Muscle layer of colon (tissue), 2 donors: ENCODE data around the gene LHCGR.
"Not testable (repeated sequence)": the region's sequence is repeated elsewhere in the genome, so short reads cannot be mapped to it uniquely, and the experiment has no call there.

Source experiments
- H3K27ac ChIP-seq: one replicate; pipeline ENCODE4 v1.7.0; 2013; ENCODE audit warnings: low read depth, mild to moderate bottlenecking, low read length, moderate library complexity
- H3K27me3 ChIP-seq, 2 donors: one replicate each; pipeline ENCODE4 v1.7.0; 2013; ENCODE audit warnings: low read length in 2 of 2, mild to moderate bottlenecking in 2 of 2; ENCODE audit not compliant: insufficient read depth in 2 of 2, control insufficient read depth in 1 of 2
- H3K36me3 ChIP-seq: one replicate; pipeline ENCODE4 v1.7.0; 2013; ENCODE audit warnings: mild to moderate bottlenecking, low read length; ENCODE audit not compliant: insufficient read depth
- H3K4me1 ChIP-seq: one replicate; pipeline ENCODE4 v1.7.0; 2013; ENCODE audit warnings: mild to moderate bottlenecking, low read length; ENCODE audit not compliant: insufficient read depth
- H3K4me3 ChIP-seq, 2 donors: one replicate each; pipeline ENCODE4 v1.7.0; 2013; ENCODE audit warnings: low read length in 2 of 2, low read depth in 1 of 2, mild to moderate bottlenecking in 1 of 2, moderate library complexity in 1 of 2
- H3K9ac ChIP-seq: one replicate; pipeline ENCODE4 v1.7.0; 2013; ENCODE audit warnings: low read length
- H3K9me3 ChIP-seq: one replicate; pipeline ENCODE4 v1.7.0; 2013; ENCODE audit warnings: mild to moderate bottlenecking, low read length
- donor health status: abdominal sarcoma.
- donor health status: Adenocarcinoma of cecum.

The LHCGR gene

DNA sequence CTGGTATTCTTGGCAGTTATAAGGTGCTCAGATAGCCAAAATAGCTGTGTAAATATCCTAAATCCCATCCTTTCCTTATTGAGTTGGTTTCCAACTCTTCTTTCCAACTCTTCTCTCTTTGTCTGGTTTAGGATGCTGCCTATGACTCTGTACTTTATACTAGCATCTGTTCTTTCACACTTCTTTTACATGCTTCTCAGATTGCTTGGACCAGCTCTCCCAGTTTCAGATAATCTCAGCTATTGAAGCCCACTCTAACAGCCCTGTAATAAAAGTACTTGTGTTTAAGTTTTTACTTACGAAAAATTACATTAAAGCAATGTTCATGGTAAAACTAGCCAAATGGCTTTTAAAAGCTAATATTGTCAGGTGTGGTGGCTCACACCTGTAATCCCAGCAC is 14.7 kb upstream of the LHCGR start:
- no peak overlapping the region for H3K4me3 ChIP-seq
- no peaks in the 10 kb centered on the region for H3K36me3 ChIP-seq
- no peaks in the 10 kb centered on the region for H3K4me1 ChIP-seq
- H3K9ac ChIP-seq, result no peak overlapping the region
- no peaks in the 10 kb centered on the region for H3K27me3 ChIP-seq
- no peaks in the 10 kb centered on the region for H3K9me3 ChIP-seq
- no peak overlapping the region for H3K27ac ChIP-seq

DNA sequence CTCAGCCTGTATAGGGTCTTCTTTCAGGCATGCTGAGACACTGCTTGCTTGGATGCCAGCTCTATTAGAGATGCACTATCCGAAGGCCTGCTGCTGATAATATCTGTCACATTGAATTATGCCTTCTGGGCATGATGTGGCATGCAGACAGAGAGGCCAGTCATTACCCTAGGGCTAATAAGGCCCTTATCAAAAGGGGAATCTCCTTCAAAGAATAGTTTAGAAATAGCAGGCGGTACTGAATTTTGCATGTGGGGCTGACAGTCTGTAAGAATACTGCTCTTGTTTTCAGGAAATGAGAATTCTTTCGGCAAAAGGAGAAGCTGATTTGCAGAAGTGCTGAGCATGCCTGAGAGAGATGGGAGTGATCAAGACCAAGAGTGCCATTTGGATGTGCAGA is 13.1 kb upstream of the LHCGR start:
- H3K27me3 ChIP-seq, result no peaks in the 10 kb centered on the region
- no peaks in the 10 kb centered on the region for H3K4me1 ChIP-seq
- H3K27ac ChIP-seq, result no peak overlapping the region
- H3K36me3 ChIP-seq, result no peaks in the 10 kb centered on the region
- H3K4me3 ChIP-seq, result no peak overlapping the region
- no peaks in the 10 kb centered on the region for H3K9me3 ChIP-seq
- no peak overlapping the region for H3K9ac ChIP-seq

DNA sequence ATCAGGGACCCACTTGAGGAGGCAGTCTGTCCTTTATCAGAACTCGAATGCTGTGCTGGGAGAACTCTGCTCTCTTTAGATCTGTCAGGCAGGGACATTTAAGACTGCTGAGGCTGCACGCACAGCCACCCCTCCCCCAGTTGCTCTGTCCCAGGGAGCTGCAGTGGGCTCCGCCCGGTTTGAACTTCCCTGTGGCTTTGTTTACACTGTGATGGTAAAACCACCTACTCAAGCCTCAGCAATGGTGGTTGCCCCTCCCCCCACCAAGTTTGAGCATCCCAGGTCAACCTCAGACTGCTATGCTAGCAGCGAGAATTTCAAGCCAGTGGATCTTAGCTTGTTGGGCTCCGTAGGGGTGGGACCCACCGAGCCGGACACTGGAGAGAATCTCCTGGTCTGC is 11.8 kb upstream of the LHCGR start:
- H3K27me3 ChIP-seq, result no peaks in the 10 kb centered on the region
- H3K4me3 ChIP-seq, result no peak overlapping the region
- no peak overlapping the region for H3K27ac ChIP-seq
- H3K9ac ChIP-seq, result no peak overlapping the region
- H3K4me1 ChIP-seq, result no peaks in the 10 kb centered on the region
- H3K36me3 ChIP-seq, result no peaks in the 10 kb centered on the region
- no peaks in the 10 kb centered on the region for H3K9me3 ChIP-seq

DNA sequence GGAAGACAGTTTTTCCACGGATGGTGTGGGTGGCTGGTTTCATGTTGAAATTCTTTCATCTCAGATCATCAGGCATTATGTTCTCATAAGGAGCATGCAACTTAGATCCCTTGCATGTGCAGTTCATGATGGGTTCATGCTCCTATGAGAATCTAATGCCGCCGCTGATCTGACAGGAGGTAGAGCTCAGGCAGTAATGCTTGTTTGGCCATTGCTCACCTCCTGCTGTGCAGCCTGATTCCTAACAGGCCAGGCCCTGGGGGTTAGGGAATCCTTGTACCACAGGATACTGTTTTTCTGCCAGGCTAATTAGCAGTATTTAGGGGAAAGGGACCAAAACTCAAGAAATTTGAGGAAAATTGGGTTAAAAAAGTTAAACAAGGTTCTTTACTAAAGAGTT is 5.3 kb upstream of the LHCGR start:
- Histone ChIP-seq H3K9ac (no peak overlapping the region), H3K4me1 (no peaks in the 10 kb centered on the region), H3K9me3 (no peaks in the 10 kb centered on the region), H3K4me3 (no peak overlapping the region), H3K36me3 (no peaks in the 10 kb centered on the region), H3K27me3 (no peaks in the 10 kb centered on the region), H3K27ac (no peak overlapping the region)

DNA sequence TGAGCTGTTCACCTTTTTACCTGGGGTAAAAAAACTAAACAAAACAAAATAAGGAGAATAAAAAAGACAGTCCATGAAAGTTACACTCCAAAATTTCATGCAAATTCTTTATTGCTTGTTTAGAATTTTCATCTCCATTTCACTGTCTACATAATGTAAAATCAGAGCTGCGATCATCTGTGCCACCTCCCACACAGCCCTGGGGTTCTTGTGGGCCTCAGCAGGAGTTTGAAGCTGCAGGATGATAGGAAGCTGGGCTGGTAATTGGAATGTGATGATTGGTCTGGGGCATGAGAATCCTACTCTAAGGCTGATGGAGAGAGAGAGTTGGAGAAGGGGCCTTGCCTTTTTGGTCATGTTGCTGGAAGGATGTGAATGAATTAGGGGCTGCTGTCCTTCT is 4.2 kb upstream of the LHCGR start:
- Histone ChIP-seq H3K27ac (no peak overlapping the region), H3K27me3 (peaks cover 0 to 6% of the 10 kb centered on the region in 2 donors), H3K36me3 (no peaks in the 10 kb centered on the region), H3K4me1 (no peaks in the 10 kb centered on the region), H3K9ac (no peak overlapping the region), H3K4me3 (no peak overlapping the region), H3K9me3 (no peaks in the 10 kb centered on the region)

DNA sequence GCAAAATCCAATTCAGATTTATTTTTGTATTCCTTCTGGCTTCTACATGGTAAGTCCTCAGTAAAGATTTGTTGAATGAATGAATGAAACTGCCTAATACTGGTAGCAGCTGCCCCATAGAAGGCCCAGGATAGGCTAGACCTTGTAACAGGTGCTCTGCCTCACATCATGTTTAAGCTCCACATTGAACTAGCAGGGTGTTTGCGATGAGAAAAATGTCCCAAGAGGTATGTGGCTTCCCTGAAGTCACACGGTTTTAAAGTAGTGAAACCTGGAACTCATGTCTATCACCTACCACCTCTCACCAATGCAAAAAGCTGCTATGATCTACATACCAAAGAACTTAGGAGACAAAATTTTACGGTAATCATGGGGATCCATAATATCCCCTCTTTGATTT is 765 bp upstream of the LHCGR start:
- no peak overlapping the region for H3K9ac ChIP-seq
- no peak overlapping the region for H3K4me3 ChIP-seq
- no peaks in the 10 kb centered on the region for H3K4me1 ChIP-seq
- H3K27ac ChIP-seq, result no peak overlapping the region
- peaks cover 0 to 6% of the 10 kb centered on the region in 2 donors for H3K27me3 ChIP-seq
- H3K9me3 ChIP-seq, result no peaks in the 10 kb centered on the region
- H3K36me3 ChIP-seq, result no peaks in the 10 kb centered on the region

DNA sequence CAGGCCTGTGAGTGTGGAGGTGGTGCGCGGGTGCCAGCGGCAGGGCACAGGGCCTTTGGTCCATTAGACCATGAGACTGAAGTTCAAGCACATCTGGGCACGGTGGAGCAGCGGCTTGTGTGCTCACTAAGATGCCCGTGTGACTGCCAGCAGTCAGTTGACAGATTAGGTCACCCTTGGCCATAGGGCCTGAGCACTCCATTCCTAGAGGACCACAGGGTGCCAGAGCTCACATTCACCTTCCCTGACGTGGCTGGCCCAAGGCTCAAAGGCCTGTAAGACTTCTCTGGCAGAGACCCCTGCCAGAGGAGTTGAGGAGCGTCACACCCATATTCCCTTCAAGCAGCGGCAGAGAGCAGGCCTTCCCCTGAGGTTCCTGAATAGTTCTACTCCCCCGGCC is 650 bp downstream of the LHCGR start:
- Histone ChIP-seq H3K4me1 (no peaks in the 10 kb centered on the region), H3K27me3 (peaks cover 0 to 6% of the 10 kb centered on the region in 2 donors), H3K27ac (no peak overlapping the region), H3K9me3 (no peaks in the 10 kb centered on the region), H3K36me3 (no peaks in the 10 kb centered on the region), H3K4me3 (no peak overlapping the region), H3K9ac (no peak overlapping the region)

DNA sequence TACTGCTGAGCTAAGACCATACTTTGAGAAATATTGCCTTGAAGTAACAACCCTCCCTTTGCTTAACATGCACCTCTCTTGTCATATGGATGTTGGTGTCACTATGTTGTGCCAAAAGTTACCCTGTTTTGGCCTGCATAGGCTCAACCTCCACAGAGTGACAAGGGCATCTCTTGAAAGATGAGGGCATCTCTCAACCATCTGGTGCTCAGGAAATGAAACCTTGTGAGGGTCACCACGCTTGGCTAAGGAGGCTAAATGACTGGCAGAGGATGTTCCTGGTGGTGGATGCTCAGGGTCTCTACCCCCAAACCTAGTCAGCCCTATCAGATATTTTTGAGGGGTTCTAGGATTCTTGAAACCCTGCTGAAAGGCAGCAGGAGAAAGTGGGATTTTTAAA is 2.3 kb downstream of the LHCGR start:
- Histone ChIP-seq H3K27ac (no peak overlapping the region), H3K4me3 (no peak overlapping the region), H3K4me1 (no peaks in the 10 kb centered on the region), H3K9me3 (no peaks in the 10 kb centered on the region), H3K36me3 (no peaks in the 10 kb centered on the region), H3K9ac (no peak overlapping the region), H3K27me3 (peaks cover 0 to 6% of the 10 kb centered on the region in 2 donors)

DNA sequence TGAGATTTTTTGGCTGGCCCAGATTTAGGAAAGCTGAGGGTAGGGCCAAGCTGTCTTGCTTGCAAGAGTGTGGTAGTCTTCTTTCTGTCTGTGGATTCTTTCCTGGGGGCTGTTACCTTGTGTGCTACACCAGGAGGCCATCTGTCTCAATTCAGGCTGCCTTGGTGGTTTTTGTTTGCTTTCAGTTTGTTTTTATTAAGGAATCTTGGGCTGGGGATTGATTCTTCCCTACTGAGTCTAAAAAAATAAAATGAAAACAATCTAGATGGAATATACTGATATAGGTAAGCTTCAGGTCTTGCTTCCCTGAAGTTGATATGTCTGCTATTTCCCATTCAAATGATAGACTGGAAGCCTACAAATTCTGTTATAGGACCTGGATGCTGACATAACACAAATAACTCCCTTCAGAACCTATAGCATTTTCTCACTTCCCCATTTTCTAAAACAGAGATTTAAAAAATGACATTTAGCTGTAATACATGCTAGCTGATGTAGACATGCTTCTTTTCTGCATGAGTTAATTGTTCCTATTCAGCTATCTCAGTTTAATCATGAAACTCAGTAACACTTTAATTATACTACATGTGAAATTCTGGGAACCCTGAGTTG is 5.3 kb downstream of the LHCGR start:
- Histone ChIP-seq H3K36me3 (no peaks in the 10 kb centered on the region), H3K9me3 (no peaks in the 10 kb centered on the region), H3K27ac (no peak overlapping the region), H3K4me3 (no peak overlapping the region), H3K9ac (no peak overlapping the region), H3K4me1 (no peaks in the 10 kb centered on the region), H3K27me3 (peaks cover 0 to 4% of the 10 kb centered on the region in 2 donors)

DNA sequence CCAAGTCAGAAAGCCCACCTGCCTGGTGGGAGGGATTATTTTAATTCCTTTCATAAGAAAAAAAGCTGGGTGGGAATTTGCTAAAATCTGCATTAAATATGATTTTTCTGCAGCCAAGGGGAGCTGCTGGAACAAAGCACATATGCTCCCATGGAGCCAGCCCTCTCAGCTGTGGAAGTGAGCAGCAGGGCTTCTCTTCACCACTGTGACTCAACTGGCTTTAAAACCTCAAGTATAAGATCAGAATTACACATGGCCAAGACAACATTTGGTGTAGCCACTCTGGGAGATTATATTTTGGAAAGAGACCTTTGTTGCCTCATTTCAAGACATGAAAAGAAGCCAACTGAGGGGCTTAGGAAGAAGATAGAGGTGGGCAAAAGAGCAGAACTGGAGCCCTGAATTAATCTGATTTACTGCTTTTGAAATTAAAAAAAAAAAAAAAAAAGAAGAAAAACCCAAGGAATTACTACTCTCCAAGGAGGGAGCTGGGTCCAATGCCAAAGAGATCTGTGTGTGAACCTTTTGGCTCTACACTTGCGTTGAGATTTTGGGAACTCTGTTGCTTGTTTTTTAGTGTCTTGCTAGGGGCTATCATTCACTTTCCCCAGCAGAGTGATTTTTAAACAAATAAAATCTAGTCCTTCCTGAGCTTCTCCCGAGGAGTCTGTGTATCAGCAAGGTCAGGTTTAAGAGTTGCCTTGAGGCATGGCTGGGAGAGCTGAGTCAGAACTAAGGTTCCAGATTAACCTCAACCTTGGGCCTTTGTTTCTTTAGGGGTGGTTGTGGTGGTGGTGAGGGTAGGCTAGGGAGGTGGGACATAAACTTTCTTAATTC is 6.0 kb downstream of the LHCGR start:
- Histone ChIP-seq H3K27ac (no peak overlapping the region), H3K9me3 (no peaks in the 10 kb centered on the region), H3K4me3 (no peak overlapping the region), H3K27me3 (no peaks in the 10 kb centered on the region), H3K9ac (no peak overlapping the region), H3K4me1 (no peaks in the 10 kb centered on the region), H3K36me3 (no peaks in the 10 kb centered on the region)

DNA sequence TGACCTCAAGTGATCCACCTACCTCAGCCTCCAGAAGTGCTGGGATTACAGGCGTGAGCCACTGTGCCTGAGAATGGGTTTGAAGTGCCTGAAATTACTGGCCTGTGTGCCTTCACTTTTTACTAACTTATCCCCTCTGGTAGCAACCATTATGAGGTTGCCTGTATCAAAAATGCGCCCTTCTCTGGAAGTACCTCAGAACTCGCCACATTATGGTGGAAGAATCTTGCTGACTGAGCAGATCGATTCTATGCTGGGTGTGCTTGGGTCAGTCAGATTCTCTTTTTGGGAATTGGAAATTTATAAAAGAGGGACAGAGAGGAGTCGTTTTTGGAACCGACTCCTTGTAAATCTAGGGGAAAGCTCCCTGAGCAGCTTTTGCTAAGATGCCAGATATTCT is 8.2 kb downstream of the LHCGR start:
- H3K27ac ChIP-seq, result no peak overlapping the region
- no peaks in the 10 kb centered on the region for H3K27me3 ChIP-seq
- no peaks in the 10 kb centered on the region for H3K36me3 ChIP-seq
- H3K4me1 ChIP-seq, result no peaks in the 10 kb centered on the region
- no peak overlapping the region for H3K9ac ChIP-seq
- no peak overlapping the region for H3K4me3 ChIP-seq
- no peaks in the 10 kb centered on the region for H3K9me3 ChIP-seq

DNA sequence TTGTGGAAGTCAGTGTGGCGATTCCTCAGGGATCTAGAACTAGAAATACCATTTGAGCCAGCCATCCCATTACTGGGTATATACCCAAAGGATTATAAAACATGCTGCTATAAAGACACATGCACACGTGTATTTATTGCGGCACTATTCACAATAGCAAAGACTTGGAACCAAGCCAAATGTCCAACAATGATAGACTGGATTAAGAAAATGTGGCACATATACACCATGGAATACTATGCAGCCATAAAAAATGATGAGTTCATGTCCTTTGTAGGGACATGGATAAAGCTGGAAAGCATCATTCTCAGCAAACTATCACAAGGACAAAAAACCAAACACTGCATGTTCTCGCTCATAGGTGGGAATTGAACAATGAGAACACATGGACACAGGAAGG is 16.3 kb downstream of the LHCGR start:
- H3K9me3 ChIP-seq, H3K36me3 ChIP-seq, H3K27ac ChIP-seq, H3K9ac ChIP-seq, H3K4me1 ChIP-seq, H3K27me3 ChIP-seq, H3K4me3 ChIP-seq: not testable (repeated sequence)
